Brain microvascular endothelial cell (primary cell): Measurements from ENCODE around the gene NCKAP5L.

Experiments
- DNase-seq: peaks from one replicate; pipeline ENCODE4 v3.0.0-alpha.2; 2020
- H3K27ac ChIP-seq: fragments of 250-450 bp; sonication (Bioruptor Pico); 2 replicates; pipeline ENCODE4 v1.5.1; 2020; ENCODE audit warnings: mild to moderate bottlenecking, moderate library complexity
- H3K27me3 ChIP-seq: fragments of 250-450 bp; sonication (Bioruptor Pico); replicated peaks from 2 replicates; pipeline ENCODE4 v1.5.1; 2020; ENCODE audit warnings: mild to moderate bottlenecking
- H3K36me3 ChIP-seq: fragments of 250-450 bp; sonication (Bioruptor Pico); replicated peaks from 2 replicates; pipeline ENCODE4 v1.5.1; 2020; ENCODE audit warnings: mild to moderate bottlenecking
- H3K4me3 ChIP-seq: 2 replicates; pipeline ENCODE4 v1.5.1; 2011; ENCODE audit warnings: low read depth, mild to moderate bottlenecking, control low read depth, low read length, moderate library complexity
- in situ Hi-C: cut with HindIII; loops from 2 replicates; pipeline ENCODE4 v1.10.0; 2017; ENCODE audit warnings: low sequenced_read_pairs, low pct_ligation_motif_present
- TF ChIP-seq, protein P1 (sequence below): IDR thresholded peaks from 2 replicates; pipeline ENCODE4 v1.5.1; 2011; ENCODE audit warnings: low read depth, mild to moderate bottlenecking, moderate library complexity, low read length, control low read depth, inconsistent platforms; ENCODE audit errors: missing control alignments

Gene NCKAP5L

DNA sequence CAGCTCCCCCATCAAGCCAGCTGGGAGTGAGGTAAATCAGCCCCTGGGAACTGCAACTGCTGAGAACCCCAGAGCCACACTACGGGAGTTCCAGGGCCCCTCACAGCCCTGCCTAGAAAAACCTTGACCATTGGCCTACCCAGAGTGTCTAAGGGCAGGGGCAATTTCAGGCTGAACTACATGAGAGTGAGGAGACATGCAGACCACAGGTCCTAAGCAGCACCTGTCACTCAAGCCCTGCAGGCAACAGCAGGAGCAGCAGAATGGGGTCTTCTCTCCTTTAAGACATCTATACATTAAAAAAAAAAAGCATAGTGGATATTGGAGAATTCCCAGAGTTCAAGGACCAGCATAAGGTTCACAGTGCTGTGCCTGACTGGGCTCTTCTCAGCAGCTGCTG, 4.9 kb downstream of the NCKAP5L start:
- no peak for DNase-seq
- H3K36me3 ChIP-seq, result peaks cover 3% of the 10 kb centered on the region
- in situ Hi-C loops, result no loop called here
- H3K27ac ChIP-seq, result no peak overlapping the region
- TF ChIP-seq, protein P1, sequence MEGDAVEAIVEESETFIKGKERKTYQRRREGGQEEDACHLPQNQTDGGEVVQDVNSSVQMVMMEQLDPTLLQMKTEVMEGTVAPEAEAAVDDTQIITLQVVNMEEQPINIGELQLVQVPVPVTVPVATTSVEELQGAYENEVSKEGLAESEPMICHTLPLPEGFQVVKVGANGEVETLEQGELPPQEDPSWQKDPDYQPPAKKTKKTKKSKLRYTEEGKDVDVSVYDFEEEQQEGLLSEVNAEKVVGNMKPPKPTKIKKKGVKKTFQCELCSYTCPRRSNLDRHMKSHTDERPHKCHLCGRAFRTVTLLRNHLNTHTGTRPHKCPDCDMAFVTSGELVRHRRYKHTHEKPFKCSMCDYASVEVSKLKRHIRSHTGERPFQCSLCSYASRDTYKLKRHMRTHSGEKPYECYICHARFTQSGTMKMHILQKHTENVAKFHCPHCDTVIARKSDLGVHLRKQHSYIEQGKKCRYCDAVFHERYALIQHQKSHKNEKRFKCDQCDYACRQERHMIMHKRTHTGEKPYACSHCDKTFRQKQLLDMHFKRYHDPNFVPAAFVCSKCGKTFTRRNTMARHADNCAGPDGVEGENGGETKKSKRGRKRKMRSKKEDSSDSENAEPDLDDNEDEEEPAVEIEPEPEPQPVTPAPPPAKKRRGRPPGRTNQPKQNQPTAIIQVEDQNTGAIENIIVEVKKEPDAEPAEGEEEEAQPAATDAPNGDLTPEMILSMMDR, result no peak
- H3K27me3 ChIP-seq, result no peaks in the 10 kb centered on the region
- H3K4me3 ChIP-seq, result no peak overlapping the region

- no peaks in the 10 kb centered on the region for H3K27me3 ChIP-seq
- H3K27ac ChIP-seq, result no peak overlapping the region
- TF ChIP-seq, protein P1, result no peak
- DNase-seq, result no peak
- in situ Hi-C loops, result no loop called here
- H3K4me3 ChIP-seq, result no peak overlapping the region
- H3K36me3 ChIP-seq, result peaks cover 3% of the 10 kb centered on the region
Observed at GRCh38 chr12:49821373-49822287, 6.6 kb downstream of the NCKAP5L start.

DNA sequence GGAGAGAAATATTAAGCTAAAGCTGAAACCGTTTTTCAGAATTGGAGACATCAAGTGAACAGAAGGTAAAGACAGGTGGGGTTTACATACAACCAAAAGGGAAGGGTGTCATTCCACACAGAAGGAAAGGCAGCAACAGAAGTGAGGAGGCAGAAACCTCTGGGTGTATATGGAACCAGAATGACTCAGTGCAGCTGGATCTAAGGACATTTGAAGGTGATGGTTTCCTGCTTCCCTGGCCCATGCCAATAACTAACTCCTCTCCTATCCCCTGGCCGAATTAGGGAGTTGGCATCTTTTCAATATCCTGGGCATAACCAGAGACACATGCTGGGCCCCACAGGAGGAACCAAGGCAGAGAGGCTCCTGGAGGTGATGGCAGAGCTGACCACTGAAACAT, 8.4 kb downstream of the NCKAP5L start:
- no peak overlapping the region for H3K4me3 ChIP-seq
- in situ Hi-C loops, result no loop called here
- TF ChIP-seq, protein P1, result no peak
- no peak overlapping the region for H3K27ac ChIP-seq
- peaks cover 3% of the 10 kb centered on the region for H3K36me3 ChIP-seq
- no peak for DNase-seq
- no peaks in the 10 kb centered on the region for H3K27me3 ChIP-seq

- TF ChIP-seq, protein P1, result no peak
- in situ Hi-C loops, result no loop called here
- H3K36me3 ChIP-seq, result peaks cover 3% of the 10 kb centered on the region
- no peaks in the 10 kb centered on the region for H3K27me3 ChIP-seq
- H3K27ac ChIP-seq, result no peak overlapping the region
- no peak overlapping the region for H3K4me3 ChIP-seq
- DNase-seq, result no peak
Observed at GRCh38 chr12:49818241-49818895, 9.8 kb downstream of the NCKAP5L start.

GRCh38 chr12:49813131-49813530, 15.1 kb downstream of the NCKAP5L start:
- no peak overlapping the region for H3K27ac ChIP-seq
- TF ChIP-seq, protein P1, result no peak
- H3K36me3 ChIP-seq, result no peaks in the 10 kb centered on the region
- in situ Hi-C loops, result no loop called here
- H3K4me3 ChIP-seq, result no peak overlapping the region
- no peak for DNase-seq
- no peaks in the 10 kb centered on the region for H3K27me3 ChIP-seq
